MCF 10A (cell line): ENCODE data around the gene ERMP1. TPM values are rescaled to one million over a fixed set of nuclear protein-coding genes. Genes with fewer than 3 reads are reported as not detected.
"Not testable (repeated sequence)": the region's sequence is repeated elsewhere in the genome, so short reads cannot be mapped to it uniquely, and the experiment has no call there.

Experiments used
- BruUV-seq: library from RNA; stranded (reverse); fragments of 400-500 nt; replicated peaks from 2 replicates; lab custom pipeline; 2021; lab: Mats Ljungman, UMichigan
- CTCF ChIA-PET: fragments of 300-600 bp; sonication (Branson Sonifier 250); formaldehyde crosslinking; extraction: SDS; loops from one replicate; lab custom pipeline; 2021; ENCODE audit warnings: antibody characterized with exemption, inconsistent platforms; lab: Yijun Ruan, JAX
- POLR2A ChIA-PET: fragments of 300-600, 350-650 bp; sonication (Branson Sonifier 250); formaldehyde crosslinking; extraction: SDS; loops from one replicate; lab custom pipeline; 2020; ENCODE audit warnings: antibody characterized with exemption, inconsistent platforms; lab: Yijun Ruan, JAX
- DNase-seq: peaks from one replicate; pipeline ENCODE4 v3.0.0-alpha.2; 2018; ENCODE audit not compliant: unreplicated experiment
- H3K27ac Mint-ChIP-seq: one replicate; pipeline ENCODE4 v1.8.0; 2022; ENCODE audit warnings: mild to moderate bottlenecking, low read depth, mixed read lengths; ENCODE audit not compliant: unreplicated experiment
- H3K27me3 Mint-ChIP-seq: one replicate; pipeline ENCODE4 v1.8.0; 2022; ENCODE audit warnings: mixed read lengths; ENCODE audit not compliant: insufficient read depth, unreplicated experiment
- H3K36me3 Mint-ChIP-seq: one replicate; pipeline ENCODE4 v1.8.0; 2022; ENCODE audit warnings: mild to moderate bottlenecking, moderate library complexity, mixed read lengths; ENCODE audit not compliant: insufficient read depth, unreplicated experiment
- H3K4me1 Mint-ChIP-seq: one replicate; pipeline ENCODE4 v1.8.0; 2022; ENCODE audit warnings: mixed read lengths; ENCODE audit not compliant: insufficient read depth, unreplicated experiment
- H3K4me3 Mint-ChIP-seq: one replicate; pipeline ENCODE4 v1.8.0; 2022; ENCODE audit warnings: mild to moderate bottlenecking, moderate library complexity, mixed read lengths; ENCODE audit not compliant: unreplicated experiment
- H3K9me3 Mint-ChIP-seq: one replicate; pipeline ENCODE4 v1.8.0; 2022; ENCODE audit warnings: mixed read lengths; ENCODE audit not compliant: unreplicated experiment
- CTCF ChIP-seq: fragments of 200-600 bp; IDR thresholded peaks from one replicate; pipeline ENCODE4 v1.8.0; 2022; ENCODE audit warnings: antibody characterized with exemption, mild to moderate bottlenecking; ENCODE audit not compliant: unreplicated experiment
- intact Hi-C: fragments of 100-400 bp; cut with micrococcal nuclease; formaldehyde crosslinking; loops from 2 replicates; pipeline ENCODE4 v1.14.1; 2022
- total RNA-seq: library from RNA; stranded (reverse); gene quantifications from 2 replicates; pipeline ENCODE4 v1.2.3, GENCODE V29; 2022

The ERMP1 gene
- total RNA-seq, 1 experiment from 2014 or later = 17.2 TPM

- no peak for TF ChIP-seq CTCF
- no peaks in the 10 kb centered on the region for H3K27me3 Mint-ChIP-seq
- BruUV-seq = no TSS peak
- H3K36me3 Mint-ChIP-seq = peaks cover 14% of the 10 kb centered on the region
- ChIA-PET CTCF (interaction anchor here (0.9 to 1.8 kb wide), 4 partner anchors 13 to 28 kb away, joined by 3 to 7 read pairs (median 4); partner anchors contain the start of gene ERMP1), POLR2A (interaction anchor here (1.1 kb wide), 1 partner anchor 945 kb away, joined by 3 read pairs; no protein-coding TSS in a partner anchor)
- intact Hi-C loops = no loop called here
- no peak overlapping the region for H3K27ac Mint-ChIP-seq
- no peak for DNase-seq
- peaks cover 6% of the 10 kb centered on the region for H3K4me1 Mint-ChIP-seq
- no peaks in the 10 kb centered on the region for H3K9me3 Mint-ChIP-seq
- H3K4me3 Mint-ChIP-seq = no peak overlapping the region
These were observed 21.2 kb downstream of the ERMP1 start for GRCh38 chr9:5811751-5812150.

GRCh38 chr9:5805478-5805877 lies 27.4 kb downstream of the ERMP1 start:
- Mint-ChIP-seq H3K4me3 (no peak overlapping the region), H3K36me3 (peaks cover 14% of the 10 kb centered on the region), H3K27me3 (no peaks in the 10 kb centered on the region), H3K4me1 (no peaks in the 10 kb centered on the region), H3K27ac (no peak overlapping the region), H3K9me3 (no peaks in the 10 kb centered on the region)
- POLR2A ChIA-PET = interaction anchor here (0.6 kb wide), 1 partner anchor 66 kb away, joined by 3 read pairs; no protein-coding TSS in a partner anchor
- CTCF ChIA-PET = no interaction called here
- TF ChIP-seq CTCF = no peak
- intact Hi-C loops = no loop called here
- BruUV-seq = no TSS peak
- DNase-seq = no peak

- intact Hi-C loops = no loop called here
- no TSS peak for BruUV-seq
- ChIA-PET POLR2A (interaction anchor here (3.1 kb wide), 1 partner anchor 31 kb away, joined by 12 read pairs; the partner anchor contains the start of gene ERMP1), CTCF (interaction anchor here (1.0 to 1.4 kb wide), 2 partner anchors 23 to 31 kb away, joined by 3 to 5 read pairs; no protein-coding TSS in a partner anchor)
- no peak for DNase-seq
- Mint-ChIP-seq H3K36me3 (no peaks in the 10 kb centered on the region), H3K4me3 (no peak overlapping the region), H3K27me3 (no peaks in the 10 kb centered on the region), H3K4me1 (peaks cover under 1% of the 10 kb centered on the region), H3K9me3 (no peaks in the 10 kb centered on the region), H3K27ac (no peak overlapping the region)
- TF ChIP-seq CTCF = no peak
These were observed 31.2 kb downstream of the ERMP1 start for GRCh38 chr9:5801739-5802113.

- intact Hi-C loops = no loop called here
- Mint-ChIP-seq H3K4me3 (no peak overlapping the region), H3K9me3 (no peaks in the 10 kb centered on the region), H3K27me3 (no peaks in the 10 kb centered on the region), H3K27ac (no peak overlapping the region), H3K4me1 (peaks cover 6% of the 10 kb centered on the region), H3K36me3 (no peaks in the 10 kb centered on the region)
- POLR2A ChIA-PET = interaction anchor here (3.1 kb wide), 1 partner anchor 32 kb away, joined by 12 read pairs; the partner anchor contains the start of gene ERMP1
- peak; percentile 10 for DNase-seq
- TF ChIP-seq CTCF = no peak
- no TSS peak for BruUV-seq
- CTCF ChIA-PET = interaction anchor here (0.7 to 1.4 kb wide), 4 partner anchors 24 to 761 kb away, joined by 3 to 5 read pairs (median 3); no protein-coding TSS in a partner anchor
These were observed 31.8 kb downstream of the ERMP1 start for GRCh38 chr9:5800969-5801738.

GRCh38 chr9:5800378-5800777 lies 32.5 kb downstream of the ERMP1 start:
- intact Hi-C loops, H3K27ac Mint-ChIP-seq, DNase-seq, H3K9me3 Mint-ChIP-seq, H3K4me1 Mint-ChIP-seq, BruUV-seq, H3K36me3 Mint-ChIP-seq, H3K27me3 Mint-ChIP-seq, H3K4me3 Mint-ChIP-seq: not testable (repeated sequence)
- ChIA-PET CTCF (interaction anchor here (0.7 to 1.4 kb wide), 3 partner anchors 24 to 80 kb away, joined by 3 to 5 read pairs (median 3); no protein-coding TSS in a partner anchor), POLR2A (interaction anchor here (3.1 kb wide), 1 partner anchor 32 kb away, joined by 12 read pairs; the partner anchor contains the start of gene ERMP1)
